EH (cell line): Measurements from ENCODE around the gene WDR82.

ENCODE experiments used
- DNase-seq: peaks from one replicate; pipeline ENCODE4 v3.0.0-alpha.2; 2015; ENCODE audit warnings: low read depth

The WDR82 gene

DNA sequence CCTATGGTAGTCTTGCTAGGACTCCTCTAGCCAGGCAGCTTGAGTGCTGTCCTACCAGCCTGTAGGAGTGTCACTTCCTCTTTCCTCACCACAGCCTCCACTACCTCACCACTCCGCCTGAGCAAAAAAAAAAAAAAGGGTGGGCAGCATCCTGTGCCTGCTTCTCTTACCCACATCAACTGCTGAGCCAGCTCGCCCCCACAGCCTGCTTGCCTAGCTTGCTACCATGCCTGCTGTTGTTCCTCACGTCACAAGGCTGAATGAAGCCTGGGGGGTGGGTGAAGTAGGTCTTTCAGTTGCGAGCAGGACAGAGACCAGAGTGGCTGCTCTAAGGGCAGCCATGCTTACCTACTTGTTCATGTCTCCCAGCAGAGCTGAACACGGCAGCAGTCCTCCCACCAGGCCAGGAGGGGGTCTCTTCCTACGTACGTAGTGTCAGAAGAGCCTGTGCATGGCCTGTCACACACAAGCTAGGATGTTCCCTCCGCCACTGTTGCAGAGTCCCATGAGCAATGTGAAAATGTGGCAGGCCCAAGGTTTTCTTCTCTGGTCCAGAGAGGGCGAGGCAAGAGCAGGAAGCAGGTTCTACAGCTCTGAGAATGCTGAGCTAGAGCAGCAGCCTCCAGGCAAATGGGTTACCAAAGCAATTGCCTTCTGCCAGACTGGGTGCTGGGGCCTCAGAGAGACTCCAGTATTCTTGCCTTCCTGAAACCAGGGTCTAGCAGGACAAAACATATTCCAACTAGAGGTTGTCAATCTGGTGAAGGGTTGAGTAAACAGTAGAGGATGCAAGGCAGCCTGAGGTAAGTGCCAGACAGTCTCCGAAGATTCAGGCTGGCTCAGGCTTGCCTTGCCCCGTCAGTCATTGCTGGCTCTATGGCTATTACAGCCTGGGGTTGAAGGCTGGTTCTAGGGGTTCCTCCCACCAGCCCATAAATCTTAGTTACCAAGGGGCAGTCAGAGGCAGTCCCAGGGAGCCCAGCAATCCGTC is 24.8 kb downstream of the WDR82 start:
- no peak for DNase-seq

DNA sequence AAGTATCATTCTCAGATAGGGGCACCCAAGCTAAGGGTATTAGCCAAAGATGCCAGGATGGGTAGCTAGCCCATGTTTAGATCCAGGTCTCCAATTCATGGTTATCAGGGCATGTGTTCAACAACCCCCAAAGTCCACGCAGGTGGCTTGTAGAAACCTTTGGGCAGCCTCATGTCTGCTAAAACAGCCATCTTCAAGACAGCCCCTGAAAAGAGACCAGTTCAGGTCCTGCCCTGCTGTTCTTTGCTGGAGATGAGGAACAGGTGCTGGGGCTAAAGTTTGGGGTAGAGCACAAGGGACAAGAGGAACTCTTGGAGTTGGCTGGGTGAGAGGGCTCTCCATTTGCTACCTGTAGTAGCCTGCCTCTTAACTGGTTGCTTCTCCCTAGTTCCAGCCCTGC is 28.3 kb downstream of the WDR82 start:
- DNase-seq = no peak

DNA sequence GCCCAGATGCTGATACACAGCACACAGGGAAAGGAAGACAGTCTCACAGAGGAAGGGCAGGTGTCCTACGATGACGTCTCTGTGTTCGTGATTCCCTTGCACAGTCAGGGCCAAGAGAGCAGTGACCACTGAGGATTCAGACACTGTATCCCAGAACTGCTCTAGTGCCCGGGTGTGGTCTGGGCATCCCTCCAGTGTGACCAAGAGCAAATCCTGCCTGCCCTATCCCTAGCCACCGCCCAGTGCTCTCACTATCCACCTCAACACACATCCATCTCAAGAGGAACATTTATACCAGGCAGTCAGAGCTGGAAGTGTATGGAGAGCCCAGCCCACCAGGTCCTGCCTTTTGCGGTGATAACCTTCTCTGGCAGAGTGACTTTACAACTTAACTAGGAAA is 28.8 kb downstream of the WDR82 start:
- no peak for DNase-seq

DNA sequence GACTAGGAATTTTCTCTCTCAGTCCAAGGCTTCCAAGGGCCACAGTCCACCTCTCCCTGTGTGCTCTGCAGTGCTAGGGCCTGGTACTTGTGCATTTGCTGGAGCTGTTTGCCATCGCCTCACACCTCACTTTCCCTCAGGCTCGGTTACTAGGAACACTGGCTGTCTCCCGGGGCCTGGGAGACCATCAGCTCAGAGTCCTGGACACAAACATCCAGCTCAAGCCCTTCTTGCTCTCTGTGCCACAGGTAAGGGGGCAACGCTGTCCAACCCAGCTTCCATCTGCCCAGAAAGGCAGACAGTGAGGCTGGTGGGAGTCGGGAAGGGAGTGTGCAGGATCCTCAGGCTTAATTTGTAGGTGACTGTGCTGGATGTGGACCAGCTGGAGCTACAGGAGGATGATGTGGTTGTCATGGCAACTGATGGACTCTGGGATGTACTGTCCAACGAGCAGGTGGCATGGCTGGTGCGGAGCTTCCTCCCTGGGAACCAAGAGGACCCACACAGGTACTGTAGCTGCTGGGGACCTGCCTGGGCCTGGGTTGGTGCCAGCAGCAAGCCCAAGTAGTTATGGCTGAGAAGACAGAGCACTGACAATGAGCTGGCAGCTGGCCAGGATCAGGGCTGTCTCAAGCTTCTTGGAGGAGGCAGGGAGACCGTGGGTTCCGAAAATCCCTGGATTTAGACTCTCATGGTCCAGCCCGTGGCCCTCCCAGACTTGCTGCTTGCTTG is 29.5 kb downstream of the WDR82 start:
- no peak for DNase-seq

DNA sequence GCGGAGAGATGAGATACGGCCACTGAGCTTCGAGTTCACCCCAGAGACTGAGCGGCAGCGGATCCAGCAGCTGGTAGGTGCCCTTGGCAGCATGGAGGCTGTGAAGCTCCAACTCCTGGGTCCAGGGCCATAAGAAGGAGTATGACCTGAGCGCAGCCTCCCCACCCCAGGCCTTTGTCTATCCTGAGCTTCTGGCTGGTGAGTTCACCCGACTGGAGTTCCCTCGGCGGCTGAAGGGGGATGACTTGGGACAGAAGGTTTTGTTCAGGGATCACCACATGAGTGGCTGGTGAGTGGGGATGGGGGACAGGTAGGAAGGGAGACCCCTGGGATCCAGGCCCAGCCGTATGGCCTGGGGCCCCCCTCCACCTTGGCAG is 30.3 kb downstream of the WDR82 start:
- no peak for DNase-seq

DNA sequence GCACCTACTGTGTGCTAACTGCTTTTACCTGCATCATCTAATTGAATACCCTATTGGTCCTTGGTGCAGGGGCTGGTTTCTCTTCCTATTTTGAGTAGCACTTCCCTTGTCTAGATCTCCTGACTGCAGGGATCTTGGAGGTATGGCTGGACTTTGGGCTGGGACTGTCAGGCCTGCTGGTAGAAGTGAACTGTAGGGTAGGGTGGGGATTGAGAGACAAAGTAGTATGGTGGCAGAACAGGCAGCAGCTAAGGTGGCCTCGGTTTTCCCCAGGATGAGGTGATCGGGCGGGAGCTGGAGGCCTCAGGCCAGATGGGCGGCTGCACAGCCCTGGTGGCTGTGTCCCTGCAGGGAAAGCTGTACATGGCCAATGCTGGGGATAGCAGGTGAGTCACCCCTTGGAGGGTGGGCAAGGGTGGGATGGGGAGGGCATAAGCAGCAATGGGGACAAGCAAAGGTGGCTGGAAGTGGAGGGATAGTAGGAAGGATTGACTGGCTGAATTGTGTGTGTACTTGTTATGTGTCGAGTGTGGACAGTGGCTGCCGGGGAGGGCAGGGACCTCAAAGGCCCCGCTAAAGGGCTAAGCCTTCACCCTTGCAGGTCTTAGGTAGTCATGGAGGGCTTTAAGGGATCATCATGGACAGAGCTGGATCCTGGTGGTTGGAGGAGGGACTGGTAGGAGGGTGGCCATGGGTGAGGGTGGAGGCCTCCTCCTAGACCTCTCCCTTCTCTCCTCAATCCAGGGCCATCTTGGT is 30.9 kb downstream of the WDR82 start:
- DNase-seq = no peak

DNA sequence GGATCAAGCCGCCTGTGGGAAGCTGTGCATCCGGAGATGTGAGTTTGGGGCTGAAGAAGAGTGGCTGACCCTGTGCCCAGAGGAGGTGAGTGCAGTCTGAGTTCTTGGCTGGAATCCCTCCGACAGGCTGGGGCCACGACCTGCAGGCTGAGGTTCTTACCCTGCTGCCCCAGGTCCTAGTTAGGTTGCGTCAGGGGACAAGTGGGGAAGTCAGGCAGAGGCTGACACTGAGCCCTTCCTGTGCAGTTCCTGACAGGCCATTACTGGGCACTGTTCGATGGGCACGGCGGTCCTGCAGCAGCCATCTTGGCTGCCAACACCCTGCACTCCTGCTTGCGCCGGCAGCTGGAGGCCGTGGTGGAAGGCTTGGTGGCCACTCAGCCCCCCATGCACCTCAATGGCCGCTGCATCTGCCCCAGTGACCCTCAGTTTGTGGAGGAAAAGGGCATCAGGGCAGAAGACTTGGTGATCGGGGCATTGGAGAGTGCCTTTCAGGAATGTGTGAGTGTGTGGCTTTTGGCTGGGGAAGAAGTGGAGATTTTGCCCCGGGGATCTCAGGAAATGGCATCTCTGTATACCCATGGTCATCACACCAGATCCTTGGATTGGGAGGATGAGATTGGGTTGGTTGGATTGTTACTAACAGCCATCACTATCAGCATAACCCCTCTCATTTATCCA is 31.6 kb downstream of the WDR82 start:
- no peak for DNase-seq

DNA sequence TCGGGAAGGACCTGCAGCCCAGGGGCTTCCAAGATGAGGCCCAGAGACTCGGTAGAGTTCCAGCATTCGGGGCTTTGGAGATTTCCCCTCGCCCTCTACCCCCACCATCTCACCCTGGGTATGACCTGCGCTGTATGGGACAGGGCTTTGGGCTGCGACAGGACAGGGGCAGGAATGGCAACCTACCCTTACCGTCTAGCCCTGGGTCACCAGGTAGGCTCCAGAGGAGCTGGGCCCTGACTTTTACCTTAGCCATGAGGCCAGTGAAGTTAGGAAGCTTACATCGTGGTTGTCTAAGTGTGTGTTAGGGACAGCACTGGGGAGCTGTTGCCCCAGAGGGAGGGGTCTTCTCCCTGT is 32.2 kb downstream of the WDR82 start:
- DNase-seq = no peak

DNA sequence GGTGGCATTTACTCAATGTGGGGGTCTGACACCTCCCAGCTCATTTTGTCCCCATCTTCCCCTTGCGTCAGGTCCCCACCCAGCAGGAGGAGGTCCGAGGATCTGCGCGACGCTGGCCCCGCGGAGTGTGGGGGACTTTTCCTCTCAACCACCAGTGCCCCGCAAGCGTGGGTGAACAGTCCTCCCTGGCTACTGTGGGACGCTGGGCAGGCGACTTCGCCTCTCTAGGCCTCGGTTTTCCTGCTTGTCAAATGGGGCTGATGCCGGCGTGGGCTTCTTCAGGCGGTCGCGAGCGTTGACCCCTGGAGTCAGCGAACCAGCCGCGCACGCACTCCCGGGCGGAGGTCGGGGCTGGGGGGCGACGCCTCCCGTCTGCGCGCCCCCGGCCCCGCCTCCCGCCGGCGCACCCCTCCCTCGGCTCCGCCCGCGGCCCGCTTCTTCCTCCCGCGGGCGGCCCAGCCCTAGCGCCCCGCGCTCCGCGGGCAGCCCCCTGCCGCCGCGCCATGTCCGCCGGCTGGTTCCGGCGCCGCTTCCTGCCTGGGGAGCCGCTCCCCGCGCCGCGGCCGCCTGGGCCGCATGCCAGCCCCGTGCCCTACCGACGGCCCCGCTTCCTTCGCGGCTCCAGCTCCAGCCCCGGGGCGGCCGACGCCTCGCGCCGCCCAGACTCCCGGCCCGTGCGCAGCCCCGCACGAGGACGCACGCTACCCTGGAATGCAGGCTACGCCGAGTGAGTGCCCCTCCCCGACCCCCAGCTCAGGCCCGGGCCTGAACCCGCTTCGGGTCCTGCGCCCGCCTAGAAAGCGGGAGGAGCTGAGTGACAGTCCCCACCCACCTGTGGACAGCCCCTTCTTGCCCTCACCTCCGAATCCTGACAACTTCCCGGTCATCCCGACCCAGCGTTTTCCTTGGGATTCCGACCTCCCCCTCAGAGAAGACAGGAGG is 32.9 kb downstream of the WDR82 start, which contains the start of gene PPM1M:
TSS of gene PPM1M (plus strand) at position 438 of the 942 bp plus-strand sequence. CDS start at position 504, 66 bp downstream.
- peak; percentile 75 for DNase-seq

DNA sequence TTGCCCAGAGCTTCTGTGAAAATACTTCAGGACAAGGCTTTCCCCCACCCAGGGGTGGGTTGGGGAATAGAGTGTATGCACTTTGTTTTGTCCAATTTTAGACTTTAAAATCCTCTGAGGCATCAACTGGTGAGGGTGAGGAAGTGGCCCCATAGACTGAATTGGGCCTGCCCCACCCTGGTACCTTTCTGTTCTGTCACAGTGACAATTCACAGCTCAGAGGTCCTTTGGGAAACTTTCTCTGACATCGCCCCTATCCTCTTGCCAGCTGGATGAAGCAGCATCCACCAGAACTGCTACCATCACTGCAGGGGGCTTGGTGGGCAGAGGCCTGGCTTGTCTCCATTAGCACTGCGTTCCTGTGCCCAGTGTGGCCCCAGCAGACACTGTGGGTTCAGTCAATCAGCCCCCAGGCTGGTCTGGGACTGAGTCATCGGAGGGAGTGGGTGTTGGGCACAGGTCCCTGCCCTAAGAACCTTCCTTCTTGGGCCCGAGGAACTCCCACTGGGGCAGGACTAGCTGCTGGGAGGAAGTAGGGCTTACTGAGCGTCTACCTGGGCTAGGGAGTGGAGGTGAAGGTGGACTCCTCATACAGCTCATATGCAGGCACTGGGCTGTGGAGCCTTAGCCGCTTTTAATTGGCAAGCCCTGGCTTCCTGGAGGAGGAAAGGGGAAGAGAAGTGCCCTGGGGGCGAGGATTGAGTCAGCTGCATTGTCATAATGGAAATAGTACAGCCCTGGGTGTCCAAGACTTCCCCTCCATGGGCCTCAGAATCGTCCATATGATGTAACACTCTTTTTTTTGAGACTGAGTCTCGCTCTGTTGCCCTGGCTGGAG is 34.4 kb downstream of the WDR82 start:
- peak; percentile 86 for DNase-seq

DNA sequence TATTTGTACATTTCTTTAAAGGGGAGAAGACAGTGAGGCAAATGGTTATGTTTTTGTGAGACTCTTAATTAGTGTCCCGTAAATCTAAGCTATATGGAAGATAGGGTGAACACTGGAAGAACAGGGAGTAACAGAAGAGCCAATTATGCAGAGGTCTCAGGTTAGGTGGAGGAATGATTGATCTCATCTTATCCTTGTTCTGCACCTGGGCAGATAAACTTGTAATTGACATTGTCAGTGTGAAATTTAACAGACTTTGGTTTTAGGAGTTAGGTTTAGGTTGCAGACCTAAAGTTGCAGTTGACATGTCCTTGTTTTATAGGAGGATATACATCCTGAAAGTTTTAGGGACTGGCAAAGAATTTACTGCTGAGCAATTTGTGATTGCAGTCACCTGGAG is 36.4 kb downstream of the WDR82 start:
- DNase-seq = no peak

DNA sequence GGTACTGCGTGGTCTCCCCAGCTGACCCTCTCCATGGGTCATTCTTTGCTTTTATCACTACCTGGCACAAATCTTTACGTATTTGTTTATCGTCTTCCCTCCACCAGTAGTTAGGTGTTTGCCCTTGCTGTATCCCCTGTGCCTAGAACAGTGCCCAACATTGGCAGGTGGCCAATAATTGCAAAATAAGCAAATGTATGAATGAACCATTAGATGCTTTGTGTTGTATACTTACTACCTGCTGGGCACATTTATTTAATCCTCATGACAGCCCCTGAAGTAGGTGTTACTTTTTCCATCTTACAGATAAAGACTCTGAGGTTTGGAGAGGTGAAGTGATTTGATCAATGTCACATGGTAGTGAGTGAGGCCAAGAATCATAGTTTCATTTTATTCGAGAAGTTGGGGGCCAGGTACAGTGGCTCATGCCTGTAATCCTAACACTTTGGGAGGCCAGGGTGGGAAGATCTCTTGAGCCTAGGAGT is 37.5 kb downstream of the WDR82 start:
- no peak for DNase-seq

DNA sequence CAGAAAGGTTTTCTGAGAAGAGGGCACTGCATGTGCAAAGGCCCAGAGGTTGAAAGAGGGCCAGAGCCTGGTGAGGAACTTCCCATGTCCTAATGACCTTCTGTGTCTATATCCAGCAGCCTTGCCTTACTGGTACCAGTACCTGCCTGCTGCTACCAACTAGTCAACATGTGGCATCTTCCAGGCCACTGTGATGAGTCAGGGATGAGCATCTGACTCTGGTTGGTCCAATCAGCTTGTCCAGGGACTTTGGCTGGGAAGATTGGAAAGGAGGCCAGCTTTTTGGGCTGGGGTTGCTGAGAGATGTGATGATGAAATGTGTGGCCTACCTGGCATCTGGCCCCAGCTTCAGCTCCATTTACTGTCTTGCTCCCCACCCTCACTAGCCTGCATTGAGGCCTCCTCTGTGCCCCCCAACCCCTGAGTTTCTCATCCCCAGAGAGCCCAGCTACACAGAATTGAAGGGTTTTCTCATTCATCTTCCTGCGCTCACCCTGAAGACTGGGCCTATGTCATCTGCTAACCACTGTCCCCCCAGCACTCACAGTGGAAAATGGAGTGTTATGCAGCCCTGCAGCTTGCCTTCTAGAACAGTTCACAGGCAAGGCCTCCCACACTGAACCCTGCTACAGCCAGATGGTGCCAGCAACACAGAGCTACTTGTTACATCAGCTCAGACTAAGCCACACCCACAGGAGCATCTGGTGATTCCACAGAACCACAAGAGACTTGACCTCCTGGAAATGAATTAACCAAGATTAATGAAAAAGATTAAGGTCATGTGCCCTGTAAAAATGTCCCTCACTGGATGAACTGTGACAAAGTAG is 38.2 kb downstream of the WDR82 start:
- peak; percentile 91 for DNase-seq

DNA sequence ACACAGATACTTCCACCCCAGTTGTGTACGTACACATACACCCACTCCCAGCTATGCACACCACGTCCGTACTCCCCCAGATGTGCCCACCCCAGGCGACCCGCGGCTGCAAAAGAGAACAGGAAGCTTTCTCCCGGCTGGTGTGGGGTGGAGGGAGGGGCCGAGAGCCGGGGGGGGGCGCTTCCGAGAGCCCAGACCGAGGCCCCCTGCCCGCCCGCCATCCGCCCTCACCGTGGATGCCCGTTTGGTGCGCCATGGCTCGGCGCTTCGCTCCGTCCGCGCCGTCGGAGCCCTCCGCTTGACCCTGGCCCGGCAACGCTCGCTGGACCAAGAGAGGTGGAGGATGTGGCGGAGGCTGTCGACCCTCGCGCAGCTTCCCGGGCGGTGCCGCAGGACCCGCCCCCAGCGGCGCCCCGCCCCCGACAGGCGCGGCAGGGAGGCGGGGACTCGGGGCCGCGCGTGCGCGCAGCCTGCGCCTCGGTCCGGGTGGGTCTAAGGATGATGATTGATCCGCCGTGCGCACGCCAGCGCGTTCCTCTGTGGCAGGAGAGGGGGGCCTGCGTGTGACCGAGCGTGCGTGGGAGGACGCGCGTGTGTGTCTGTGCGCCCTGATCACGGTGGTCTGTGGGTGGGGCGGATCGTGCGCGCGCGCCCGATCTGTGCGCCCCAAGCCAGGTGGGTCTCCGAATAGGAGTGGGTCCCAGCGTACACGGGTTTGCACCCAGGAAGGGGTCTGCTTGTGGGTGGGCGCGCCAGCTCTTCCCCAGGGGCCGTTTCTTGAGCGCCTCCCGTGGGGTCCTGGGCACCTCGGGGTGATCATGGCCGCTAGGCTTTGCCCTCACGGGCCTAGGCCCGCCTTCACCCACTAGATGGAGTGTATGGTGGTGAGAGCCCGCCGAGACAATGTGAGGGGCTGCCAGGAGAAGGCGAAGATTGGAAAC is 39.4 kb downstream of the WDR82 start, which contains the start of gene TWF2:
TSS of gene TWF2 (minus strand) at position 398 of the 941 bp plus-strand sequence. CDS start at position 256, 142 bp downstream.
- DNase-seq = peak; percentile 85

DNA sequence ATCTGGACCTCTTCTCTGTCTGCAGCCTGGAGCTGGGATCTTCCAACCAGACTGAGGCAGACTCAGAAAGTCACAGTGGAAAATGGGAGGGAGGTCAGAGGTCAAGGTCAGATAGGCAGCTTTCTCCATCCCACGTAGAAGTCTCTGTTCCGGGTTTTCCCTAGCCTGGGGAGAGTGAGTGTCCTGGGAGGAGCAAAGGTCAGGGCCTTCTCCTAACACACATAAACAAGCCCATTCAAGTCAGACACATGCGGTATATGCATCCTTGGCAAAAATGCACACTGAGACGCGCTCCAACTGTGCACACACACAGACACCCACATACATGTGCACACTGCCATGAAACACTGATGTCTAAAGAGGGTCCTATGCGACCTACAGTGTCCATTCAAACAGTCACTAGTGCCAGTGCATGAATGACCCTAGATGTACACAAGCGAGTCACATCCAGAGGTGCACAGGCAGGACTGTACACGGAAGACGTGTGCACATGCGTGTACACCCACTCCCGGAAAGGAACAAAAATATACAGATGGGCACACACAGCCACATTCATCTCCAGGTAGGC is 40.2 kb downstream of the WDR82 start:
- no peak for DNase-seq

DNA sequence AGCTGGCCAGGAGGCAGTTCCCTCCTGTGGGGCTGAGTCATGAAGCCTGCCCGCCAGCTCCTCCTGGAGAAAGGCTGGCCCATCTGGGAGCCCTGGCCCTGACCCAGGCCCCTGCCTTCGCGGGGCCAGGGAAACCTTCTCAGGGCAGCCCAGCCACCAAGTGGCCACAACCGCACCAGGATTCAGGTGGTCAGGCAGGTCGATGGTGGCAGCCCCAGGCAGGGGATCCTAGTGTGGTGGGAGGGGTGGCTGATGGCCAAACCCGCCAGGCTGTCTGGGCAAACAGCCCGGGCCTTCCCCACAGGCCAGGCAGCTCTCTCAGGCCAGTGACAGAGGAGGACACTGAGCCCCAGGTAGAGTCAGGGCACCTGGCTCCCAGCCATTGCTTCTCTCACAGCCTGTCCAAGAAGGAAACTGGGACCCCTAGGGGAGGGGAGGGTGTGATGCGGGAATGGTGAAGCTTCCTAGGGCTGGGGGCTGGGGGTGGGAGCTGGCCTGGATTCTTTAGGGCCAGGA is 40.7 kb downstream of the WDR82 start:
- peak; percentile 95 for DNase-seq
